ENCODE results near the gene GPT2. TPM values are rescaled to one million over a fixed set of nuclear protein-coding genes. Genes with fewer than 3 reads are reported as not detected.

Gene GPT2
- total RNA-seq, 1 donor from 2014 or later: 21.6 TPM

- no peaks in the 10 kb centered on the region for H3K36me3 ChIP-seq
- Mint-ChIP-seq H3K4me1 (peaks cover 27% of the 10 kb centered on the region), H3K27me3 (ENCODE audit: insufficient read depth, low read depth) (peaks cover 4% of the 10 kb centered on the region), H3K4me3 (peak overlapping the region; percentile 98), H3K36me3 (peaks cover 5% of the 10 kb centered on the region), H3K27ac (peak overlapping the region; percentile 57), H3K9me3 (no peaks in the 10 kb centered on the region)
- peaks cover 21% of the 10 kb centered on the region for H3K4me1 ChIP-seq
- peaks cover 15% of the 10 kb centered on the region for H3K27me3 ChIP-seq
- H4K20me1 ChIP-seq (ENCODE audit: low read depth): peaks cover 41% of the 10 kb centered on the region
- H3K4me2 ChIP-seq: peak overlapping the region; percentile 87
- peaks cover 55% of the 10 kb centered on the region for H3K79me2 ChIP-seq (ENCODE audit: low read depth)
- H3F3A ChIP-seq (ENCODE audit: low read depth): peaks cover 13% of the 10 kb centered on the region
- H2AFZ ChIP-seq (replicated peaks): peak overlapping the region; percentile 57
- no peaks in the 10 kb centered on the region for H3K9me3 ChIP-seq (ENCODE audit: low read depth)
- peak overlapping the region; percentile 25 for H3K9ac ChIP-seq
- H3K27ac ChIP-seq: no peak overlapping the region
- H3K4me3 ChIP-seq: peak overlapping the region; percentile 96
- no peak for TF ChIP-seq CTCF (IDR thresholded peaks at IDR 0.05)
- no peak for TF ChIP-seq EZH2phosphoT487 (IDR thresholded peaks at IDR 0.05)
- no peak for TF ChIP-seq EZH2 (IDR thresholded peaks at IDR 0.05)
- peak; percentile 59 for DNase-seq (ENCODE audit: low spot score)
These were observed 541 bp downstream of the GPT2 start for GRCh38 chr16:46884513-46885293.

- H3K9me3 Mint-ChIP-seq: no peaks in the 10 kb centered on the region
- H3K27me3 ChIP-seq: peaks cover 15% of the 10 kb centered on the region
- no peaks in the 10 kb centered on the region for H3K36me3 ChIP-seq
- H3K36me3 Mint-ChIP-seq: peaks cover 5% of the 10 kb centered on the region
- peaks cover 45% of the 10 kb centered on the region for H4K20me1 ChIP-seq (ENCODE audit: low read depth)
- H3K27me3 Mint-ChIP-seq (ENCODE audit: insufficient read depth, low read depth): peaks cover 4% of the 10 kb centered on the region
- H2AFZ ChIP-seq (replicated peaks): no peak overlapping the region
- H3F3A ChIP-seq (ENCODE audit: low read depth): peaks cover 13% of the 10 kb centered on the region
- H3K27ac Mint-ChIP-seq: no peak overlapping the region
- DNase-seq (ENCODE audit: low spot score): peak; percentile 71
- no peak overlapping the region for H3K9ac ChIP-seq
- peak overlapping the region; percentile 87 for H3K4me2 ChIP-seq
- H3K4me1 ChIP-seq: peaks cover 21% of the 10 kb centered on the region
- H3K4me3 ChIP-seq: peak overlapping the region; percentile 96
- no peak for TF ChIP-seq EZH2phosphoT487 (IDR thresholded peaks at IDR 0.05)
- no peak for TF ChIP-seq CTCF (IDR thresholded peaks at IDR 0.05)
- TF ChIP-seq EZH2 (IDR thresholded peaks at IDR 0.05): no peak
- H3K4me1 Mint-ChIP-seq: peaks cover 27% of the 10 kb centered on the region
- peaks cover 69% of the 10 kb centered on the region for H3K79me2 ChIP-seq (ENCODE audit: low read depth)
- peak overlapping the region; percentile 98 for H3K4me3 Mint-ChIP-seq
- H3K9me3 ChIP-seq (ENCODE audit: low read depth): no peaks in the 10 kb centered on the region
- no peak overlapping the region for H3K27ac ChIP-seq
These were observed 2.0 kb downstream of the GPT2 start for GRCh38 chr16:46885960-46886763.

GRCh38 chr16:46886764-46887523, 2.8 kb downstream of the GPT2 start:
- no peaks in the 10 kb centered on the region for H3K9me3 Mint-ChIP-seq
- H3K9me3 ChIP-seq (ENCODE audit: low read depth): no peaks in the 10 kb centered on the region
- H3F3A ChIP-seq (ENCODE audit: low read depth): peaks cover 13% of the 10 kb centered on the region
- peak overlapping the region; percentile 87 for H3K4me2 ChIP-seq
- H4K20me1 ChIP-seq (ENCODE audit: low read depth): peaks cover 45% of the 10 kb centered on the region
- H3K79me2 ChIP-seq (ENCODE audit: low read depth): peaks cover 77% of the 10 kb centered on the region
- peaks cover 21% of the 10 kb centered on the region for H3K4me1 ChIP-seq
- no peak overlapping the region for H3K27ac Mint-ChIP-seq
- no peak overlapping the region for H3K4me3 ChIP-seq
- H3K4me1 Mint-ChIP-seq: peaks cover 27% of the 10 kb centered on the region
- no peak for DNase-seq (ENCODE audit: low spot score)
- peaks cover 9% of the 10 kb centered on the region for H3K36me3 Mint-ChIP-seq
- no peak overlapping the region for H3K27ac ChIP-seq
- peaks cover 3% of the 10 kb centered on the region for H3K36me3 ChIP-seq
- peaks cover 15% of the 10 kb centered on the region for H3K27me3 ChIP-seq
- no peak overlapping the region for H3K9ac ChIP-seq
- no peak overlapping the region for H2AFZ ChIP-seq (replicated peaks)
- H3K4me3 Mint-ChIP-seq: peak overlapping the region; percentile 98
- peaks cover 4% of the 10 kb centered on the region for H3K27me3 Mint-ChIP-seq (ENCODE audit: insufficient read depth, low read depth)
- no peak for TF ChIP-seq EZH2 (IDR thresholded peaks at IDR 0.05)
- no peak for TF ChIP-seq EZH2phosphoT487 (IDR thresholded peaks at IDR 0.05)
- no peak for TF ChIP-seq CTCF (IDR thresholded peaks at IDR 0.05)

Data from neural progenitor cell (in vitro differentiated cells).